Epithelial cell of esophagus (primary cell): ENCODE results near the gene SFXN5.

ENCODE experiments used
- DNase-seq: peaks from one replicate; pipeline ENCODE4 v3.0.0; 2010; ENCODE audit warnings: low read depth
- H3K4me3 ChIP-seq: 2 replicates; pipeline ENCODE4 v1.5.1; 2011; ENCODE audit warnings: mild to moderate bottlenecking, low read length, control low read depth
- TF ChIP-seq, protein P1 (sequence below): IDR thresholded peaks from 2 replicates; pipeline ENCODE4 v1.5.1; 2011; ENCODE audit warnings: low read depth, mild to moderate bottlenecking, low read length, control low read depth, inconsistent platforms; ENCODE audit not compliant: insufficient read depth; ENCODE audit errors: missing control alignments

SFXN5 gene

GRCh38 chr2:72991439-72991725 is 80.1 kb downstream of the SFXN5 start:
- TF ChIP-seq, protein P1, sequence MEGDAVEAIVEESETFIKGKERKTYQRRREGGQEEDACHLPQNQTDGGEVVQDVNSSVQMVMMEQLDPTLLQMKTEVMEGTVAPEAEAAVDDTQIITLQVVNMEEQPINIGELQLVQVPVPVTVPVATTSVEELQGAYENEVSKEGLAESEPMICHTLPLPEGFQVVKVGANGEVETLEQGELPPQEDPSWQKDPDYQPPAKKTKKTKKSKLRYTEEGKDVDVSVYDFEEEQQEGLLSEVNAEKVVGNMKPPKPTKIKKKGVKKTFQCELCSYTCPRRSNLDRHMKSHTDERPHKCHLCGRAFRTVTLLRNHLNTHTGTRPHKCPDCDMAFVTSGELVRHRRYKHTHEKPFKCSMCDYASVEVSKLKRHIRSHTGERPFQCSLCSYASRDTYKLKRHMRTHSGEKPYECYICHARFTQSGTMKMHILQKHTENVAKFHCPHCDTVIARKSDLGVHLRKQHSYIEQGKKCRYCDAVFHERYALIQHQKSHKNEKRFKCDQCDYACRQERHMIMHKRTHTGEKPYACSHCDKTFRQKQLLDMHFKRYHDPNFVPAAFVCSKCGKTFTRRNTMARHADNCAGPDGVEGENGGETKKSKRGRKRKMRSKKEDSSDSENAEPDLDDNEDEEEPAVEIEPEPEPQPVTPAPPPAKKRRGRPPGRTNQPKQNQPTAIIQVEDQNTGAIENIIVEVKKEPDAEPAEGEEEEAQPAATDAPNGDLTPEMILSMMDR = no peak
- DNase-seq = no peak
- H3K4me3 ChIP-seq = no peak overlapping the region

DNA sequence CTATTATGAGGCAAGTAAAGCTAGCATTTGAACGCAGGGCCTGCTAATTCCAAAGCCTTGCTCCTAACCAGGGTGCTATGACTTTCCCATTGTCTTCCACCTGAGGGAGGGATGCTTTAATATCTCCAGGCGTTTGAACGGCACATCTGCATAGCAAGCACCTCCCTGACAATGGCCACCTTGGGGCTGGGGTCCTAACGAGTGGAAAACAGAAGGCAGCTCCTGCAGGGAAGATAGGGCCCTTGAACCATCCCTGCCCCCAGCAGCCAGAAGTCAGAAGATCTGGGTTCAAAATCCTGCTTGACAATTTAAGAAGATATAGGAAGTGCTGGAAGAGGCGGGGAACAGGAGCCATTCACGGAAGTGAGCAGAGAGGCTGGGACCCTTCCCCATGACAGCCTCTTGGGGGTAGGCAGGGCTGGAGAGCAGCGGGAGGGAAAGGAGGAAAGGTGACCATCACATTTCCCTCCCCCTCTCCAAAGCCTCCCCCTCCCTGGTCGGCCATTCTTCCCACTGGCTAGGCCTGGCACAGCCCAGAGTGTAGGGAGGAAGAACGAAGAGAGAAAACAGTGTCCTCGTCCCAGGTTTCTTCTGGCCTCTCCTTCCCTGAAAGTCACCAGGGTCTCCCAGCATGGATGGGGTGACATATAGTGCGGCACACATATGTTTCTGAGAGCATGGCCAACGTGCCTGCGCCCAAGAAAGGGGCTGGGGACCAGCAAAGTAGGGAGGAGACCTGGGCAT is 80.6 kb downstream of the SFXN5 start:
- no peak for DNase-seq
- H3K4me3 ChIP-seq = no peak overlapping the region
- TF ChIP-seq, protein P1 = no peak

DNA sequence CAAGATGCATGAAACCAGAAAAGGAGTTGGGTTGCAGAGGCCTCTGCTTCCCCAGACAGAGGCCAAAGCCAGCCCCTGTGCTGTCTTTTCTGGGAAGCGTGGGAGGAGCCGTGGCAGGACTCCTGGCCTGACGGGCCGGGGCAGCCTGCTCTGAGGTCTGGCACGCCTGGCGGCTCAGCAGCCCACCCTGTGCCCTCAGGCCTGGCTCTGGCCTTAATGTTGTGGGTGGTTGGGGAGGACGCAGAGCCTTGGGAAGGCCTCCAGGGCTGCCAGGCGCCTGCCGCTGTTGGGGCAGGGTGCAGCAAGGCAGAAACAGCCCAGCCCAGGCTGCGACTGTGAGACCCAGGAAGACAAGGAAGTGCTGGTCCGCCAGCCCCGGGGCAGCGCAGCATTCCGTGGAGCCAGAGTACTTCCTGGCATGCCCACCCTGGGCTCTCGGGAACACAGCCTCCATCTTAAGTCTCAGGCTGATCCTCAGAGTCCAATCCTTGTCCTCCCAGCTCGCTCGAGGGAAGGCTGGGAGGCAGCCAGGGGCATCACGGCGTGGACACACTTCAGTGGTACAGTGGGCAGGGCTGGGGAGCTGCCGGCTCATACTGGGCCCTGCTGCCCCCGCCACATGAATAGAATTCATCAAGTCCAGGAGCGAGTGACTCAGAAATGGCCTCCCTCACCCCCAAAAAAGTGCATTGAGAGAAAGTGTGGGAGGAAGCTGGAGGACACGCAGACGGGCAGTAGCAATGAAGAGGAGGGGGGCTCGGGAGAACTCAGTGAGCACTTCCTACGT is 81.5 kb downstream of the SFXN5 start:
- H3K4me3 ChIP-seq = no peak overlapping the region
- TF ChIP-seq, protein P1 = no peak
- DNase-seq = no peak

DNA sequence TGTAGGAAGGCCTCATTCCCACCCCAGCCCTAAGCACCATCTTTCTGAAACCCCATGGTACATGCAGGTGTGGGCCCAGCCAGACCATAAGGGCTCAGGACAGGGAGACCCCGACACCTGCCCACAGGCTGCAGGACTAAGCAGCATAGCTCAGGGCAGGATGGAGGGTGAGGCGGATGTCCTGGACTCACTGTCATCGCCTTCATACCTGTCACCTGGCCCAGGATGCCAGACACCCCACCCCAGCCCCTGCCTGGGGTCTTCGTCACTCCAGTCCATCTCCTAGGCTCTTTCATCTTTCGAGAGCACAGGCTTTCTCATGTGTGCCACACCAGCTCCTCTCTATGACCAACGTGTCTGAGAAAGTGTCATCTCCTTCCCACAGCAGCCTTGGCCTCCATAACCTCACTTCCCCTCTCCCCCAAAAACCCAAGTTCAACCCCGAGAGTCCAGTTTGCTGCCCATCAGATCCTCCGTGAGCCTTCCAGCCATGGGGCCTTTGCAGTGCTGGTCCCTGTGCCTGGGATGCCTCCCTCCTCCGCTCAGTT is 82.7 kb downstream of the SFXN5 start:
- DNase-seq = no peak
- TF ChIP-seq, protein P1 = no peak
- no peak overlapping the region for H3K4me3 ChIP-seq

GRCh38 chr2:72988041-72988440 is 83.5 kb downstream of the SFXN5 start:
- TF ChIP-seq, protein P1 = no peak
- no peak for DNase-seq
- H3K4me3 ChIP-seq = no peak overlapping the region

DNA sequence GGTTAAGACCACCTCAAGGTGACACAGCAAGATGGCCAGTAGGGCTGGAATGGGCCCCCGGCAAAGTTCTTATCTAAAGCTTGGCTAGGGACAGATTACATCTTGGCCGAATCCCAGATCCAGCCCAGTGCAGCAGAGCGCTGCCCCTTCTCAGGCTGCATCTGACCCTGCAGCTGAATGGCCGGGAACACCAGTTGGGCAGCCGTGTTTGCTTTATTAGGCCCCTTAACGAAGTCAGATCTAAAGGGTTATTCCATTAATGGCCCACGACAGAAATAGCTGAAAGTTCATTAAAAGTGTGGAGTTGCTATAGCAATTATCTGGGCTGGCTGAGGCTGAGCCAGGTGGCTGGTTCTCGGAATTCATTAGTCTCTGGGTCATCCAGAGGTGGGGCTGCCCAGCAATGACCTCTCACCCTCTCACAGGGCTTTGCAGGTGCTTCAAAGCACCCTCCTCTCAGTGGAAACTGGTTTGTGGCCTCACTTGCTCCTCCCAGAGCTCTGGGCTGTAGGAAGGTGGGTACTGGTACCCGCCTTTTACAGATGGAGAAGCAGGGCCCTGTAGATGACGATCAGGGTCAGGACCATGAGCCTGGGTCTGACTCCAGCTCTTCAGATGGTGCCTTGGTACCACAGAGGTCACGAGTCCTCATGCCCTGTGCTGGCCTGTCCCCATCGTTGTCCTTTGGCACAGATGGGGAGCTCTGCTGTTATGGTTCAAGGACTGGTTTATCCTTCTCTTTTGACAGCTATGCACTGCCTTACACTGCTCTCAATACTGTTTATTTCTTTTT is 85.4 kb downstream of the SFXN5 start:
- no peak overlapping the region for H3K4me3 ChIP-seq
- DNase-seq = no peak
- TF ChIP-seq, protein P1 = no peak
